Measurements from ENCODE around the gene OR5M3.

OR5M3 gene

DNA sequence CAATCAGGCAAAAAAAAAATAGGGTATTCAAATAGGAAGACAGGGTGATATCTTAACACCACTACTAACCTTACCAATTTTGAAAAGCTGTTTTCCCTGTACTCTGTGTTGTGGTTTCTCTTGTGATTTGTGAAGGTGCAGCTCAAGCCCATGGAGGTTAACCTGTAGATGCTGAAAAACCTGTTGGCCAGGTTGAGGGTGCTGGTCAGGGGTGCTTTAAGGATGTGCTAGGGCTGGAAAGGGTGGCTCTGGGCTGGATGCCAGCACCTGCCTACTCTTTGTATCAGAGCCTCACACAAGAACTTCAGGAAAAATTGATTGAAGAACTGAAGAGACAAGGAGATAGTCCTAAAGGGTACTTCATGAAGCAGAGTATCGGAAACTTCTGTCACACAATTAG, 36.3 kb upstream of the OR5M3 start:
- Histone ChIP-seq H3K9ac (ENCODE audit: low read length) (no peak overlapping the region), H3K4me1 (ENCODE audit: low read length) (no peaks in the 10 kb centered on the region), H2AFZ (ENCODE audit: low read length) (no peak overlapping the region), H3K4me3 (ENCODE audit: low read length) (no peak overlapping the region), H3K79me2 (ENCODE audit: low read length) (no peaks in the 10 kb centered on the region), H3K9me2 (replicated peaks; ENCODE audit: insufficient read depth, low read length) (no peaks in the 10 kb centered on the region), H3K36me3 (replicated peaks; ENCODE audit: insufficient read depth, low read length) (no peaks in the 10 kb centered on the region), H3F3A (ENCODE audit: insufficient read depth, low read length) (no peaks in the 10 kb centered on the region), H4K20me1 (ENCODE audit: insufficient read depth, low read length) (no peaks in the 10 kb centered on the region), H3K9me3 (replicated peaks; ENCODE audit: insufficient read depth, low read length) (no peaks in the 10 kb centered on the region), H3K27me3 (replicated peaks; ENCODE audit: insufficient read depth, low read length) (no peaks in the 10 kb centered on the region), H3K27ac (ENCODE audit: low read length) (no peak overlapping the region), H3K4me2 (ENCODE audit: low read depth, low read length) (no peak overlapping the region)
- DNase-seq, result no peak
- no peak for TF ChIP-seq EZH2phosphoT487 (IDR thresholded peaks at IDR 0.05; ENCODE audit: low read length)
- TF ChIP-seq EZH2 (optimal IDR thresholded peaks at IDR 0.05; ENCODE audit: low read depth, low read length), result no peak
- TF ChIP-seq, protein P1, sequence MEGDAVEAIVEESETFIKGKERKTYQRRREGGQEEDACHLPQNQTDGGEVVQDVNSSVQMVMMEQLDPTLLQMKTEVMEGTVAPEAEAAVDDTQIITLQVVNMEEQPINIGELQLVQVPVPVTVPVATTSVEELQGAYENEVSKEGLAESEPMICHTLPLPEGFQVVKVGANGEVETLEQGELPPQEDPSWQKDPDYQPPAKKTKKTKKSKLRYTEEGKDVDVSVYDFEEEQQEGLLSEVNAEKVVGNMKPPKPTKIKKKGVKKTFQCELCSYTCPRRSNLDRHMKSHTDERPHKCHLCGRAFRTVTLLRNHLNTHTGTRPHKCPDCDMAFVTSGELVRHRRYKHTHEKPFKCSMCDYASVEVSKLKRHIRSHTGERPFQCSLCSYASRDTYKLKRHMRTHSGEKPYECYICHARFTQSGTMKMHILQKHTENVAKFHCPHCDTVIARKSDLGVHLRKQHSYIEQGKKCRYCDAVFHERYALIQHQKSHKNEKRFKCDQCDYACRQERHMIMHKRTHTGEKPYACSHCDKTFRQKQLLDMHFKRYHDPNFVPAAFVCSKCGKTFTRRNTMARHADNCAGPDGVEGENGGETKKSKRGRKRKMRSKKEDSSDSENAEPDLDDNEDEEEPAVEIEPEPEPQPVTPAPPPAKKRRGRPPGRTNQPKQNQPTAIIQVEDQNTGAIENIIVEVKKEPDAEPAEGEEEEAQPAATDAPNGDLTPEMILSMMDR (IDR thresholded peaks at IDR 0.05; ENCODE audit: low read length), result no peak

DNA sequence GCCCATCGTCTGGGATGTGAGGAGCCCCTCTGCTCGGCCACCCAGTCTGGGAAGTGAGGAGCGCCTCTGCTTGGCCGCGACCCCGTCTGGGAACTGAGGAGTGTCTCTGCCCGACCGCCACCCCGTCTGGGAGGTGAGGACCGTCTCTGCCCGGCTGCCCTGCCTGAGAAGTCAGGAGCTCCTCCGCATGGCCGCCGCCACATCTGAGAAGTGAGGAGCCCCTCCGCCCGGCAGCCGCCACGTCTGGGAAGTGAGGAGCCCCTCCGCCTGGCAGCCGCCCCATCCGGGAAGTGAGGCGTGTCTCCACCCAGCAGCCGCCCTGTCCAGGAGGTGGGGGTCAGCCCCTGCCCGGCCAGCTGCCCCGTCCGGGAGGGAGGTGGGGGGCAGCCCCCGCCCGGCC, 23.9 kb upstream of the OR5M3 start:
- H3K4me2 ChIP-seq (ENCODE audit: low read depth, low read length), result no peak overlapping the region
- no peaks in the 10 kb centered on the region for H4K20me1 ChIP-seq (ENCODE audit: insufficient read depth, low read length)
- no peaks in the 10 kb centered on the region for H3K36me3 ChIP-seq (replicated peaks; ENCODE audit: insufficient read depth, low read length)
- H3K9me2 ChIP-seq (replicated peaks; ENCODE audit: insufficient read depth, low read length), result no peaks in the 10 kb centered on the region
- H3K4me3 ChIP-seq (ENCODE audit: low read length), result no peak overlapping the region
- H2AFZ ChIP-seq (ENCODE audit: low read length), result no peak overlapping the region
- H3K27me3 ChIP-seq (replicated peaks; ENCODE audit: insufficient read depth, low read length), result no peaks in the 10 kb centered on the region
- H3K9ac ChIP-seq (ENCODE audit: low read length), result no peak overlapping the region
- no peak for DNase-seq
- no peaks in the 10 kb centered on the region for H3K9me3 ChIP-seq (replicated peaks; ENCODE audit: insufficient read depth, low read length)
- no peak overlapping the region for H3K27ac ChIP-seq (ENCODE audit: low read length)
- TF ChIP-seq, protein P1 (IDR thresholded peaks at IDR 0.05; ENCODE audit: low read length), result no peak
- TF ChIP-seq EZH2phosphoT487 (IDR thresholded peaks at IDR 0.05; ENCODE audit: low read length), result no peak
- no peak for TF ChIP-seq EZH2 (optimal IDR thresholded peaks at IDR 0.05; ENCODE audit: low read depth, low read length)
- H3K4me1 ChIP-seq (ENCODE audit: low read length), result no peaks in the 10 kb centered on the region
- no peaks in the 10 kb centered on the region for H3K79me2 ChIP-seq (ENCODE audit: low read length)
- H3F3A ChIP-seq (ENCODE audit: insufficient read depth, low read length), result no peaks in the 10 kb centered on the region

DNA sequence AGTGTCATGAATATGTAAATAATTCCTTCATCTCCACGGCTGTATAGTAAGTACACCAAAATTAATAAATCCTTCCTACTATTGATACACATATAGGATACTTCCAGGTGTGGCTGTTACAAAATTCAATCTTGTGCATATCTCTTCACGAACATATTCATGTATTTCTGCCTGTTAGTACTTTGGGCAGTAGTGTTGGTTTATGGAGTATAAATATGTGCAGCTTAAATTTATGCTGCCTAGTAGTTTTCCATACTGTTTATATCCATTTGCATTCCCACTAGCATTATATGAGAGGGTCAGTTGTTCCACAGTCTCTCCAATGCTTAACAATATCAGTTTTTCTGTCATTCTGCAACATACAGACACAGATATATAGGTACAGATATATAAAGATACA, 22.0 kb upstream of the OR5M3 start:
- no peak for DNase-seq

More for the DNA sequence above, 22.0 kb upstream of the OR5M3 start:
- Histone ChIP-seq H3K4me2 (ENCODE audit: low read depth, low read length) (no peak overlapping the region), H3K4me1 (ENCODE audit: low read length) (no peaks in the 10 kb centered on the region), H3K9me3 (replicated peaks; ENCODE audit: insufficient read depth, low read length) (no peaks in the 10 kb centered on the region), H3K4me3 (ENCODE audit: low read length) (no peak overlapping the region), H3K79me2 (ENCODE audit: low read length) (no peaks in the 10 kb centered on the region), H3K27me3 (replicated peaks; ENCODE audit: insufficient read depth, low read length) (no peaks in the 10 kb centered on the region), H3K9me2 (replicated peaks; ENCODE audit: insufficient read depth, low read length) (no peaks in the 10 kb centered on the region), H3K9ac (ENCODE audit: low read length) (no peak overlapping the region), H3K36me3 (replicated peaks; ENCODE audit: insufficient read depth, low read length) (no peaks in the 10 kb centered on the region), H3K27ac (ENCODE audit: low read length) (no peak overlapping the region), H4K20me1 (ENCODE audit: insufficient read depth, low read length) (no peaks in the 10 kb centered on the region), H3F3A (ENCODE audit: insufficient read depth, low read length) (no peaks in the 10 kb centered on the region), H2AFZ (ENCODE audit: low read length) (no peak overlapping the region)
- TF ChIP-seq, protein P1 (IDR thresholded peaks at IDR 0.05; ENCODE audit: low read length), result no peak
- TF ChIP-seq EZH2phosphoT487 (IDR thresholded peaks at IDR 0.05; ENCODE audit: low read length) (no peak), EZH2 (optimal IDR thresholded peaks at IDR 0.05; ENCODE audit: low read depth, low read length) (no peak)

Measured in MM.1S (cell line).